Activated naive CD8-positive, alpha-beta T cell treated with anti-CD3 and anti-CD28 coated beads for 36 hours (primary cell): ENCODE data around the gene HARBI1. TPM values are rescaled to one million over a fixed set of nuclear protein-coding genes. Genes with fewer than 3 reads are reported as not detected.
"Not testable (repeated sequence)": the region's sequence is repeated elsewhere in the genome, so short reads cannot be mapped to it uniquely, and the experiment has no call there.

Experiments used
- DNase-seq: peaks from one replicate; pipeline ENCODE4 v3.0.0; 2021
- H3K27ac Mint-ChIP-seq: one replicate; pipeline ENCODE4 v1.8.0; 2022; ENCODE audit warnings: mild to moderate bottlenecking, moderate library complexity, mixed read lengths
- H3K27me3 Mint-ChIP-seq: one replicate; pipeline ENCODE4 v1.8.0; 2022; ENCODE audit warnings: mild to moderate bottlenecking, mixed read lengths
- H3K36me3 Mint-ChIP-seq: one replicate; pipeline ENCODE4 v1.8.0; 2021; ENCODE audit warnings: mild to moderate bottlenecking, mixed read lengths
- H3K4me1 Mint-ChIP-seq: one replicate; pipeline ENCODE4 v1.8.0; 2021; ENCODE audit warnings: mixed read lengths
- H3K4me3 Mint-ChIP-seq: one replicate; pipeline ENCODE4 v1.8.0; 2022; ENCODE audit warnings: mild to moderate bottlenecking, moderate library complexity, mixed read lengths
- H3K9me3 Mint-ChIP-seq: one replicate; pipeline ENCODE4 v1.8.0; 2022; ENCODE audit warnings: mixed read lengths
- total RNA-seq, 2 experiments: library from RNA; stranded (reverse); gene quantifications; one replicate each; pipeline ENCODE4 v1.2.3, GENCODE V29; 2021

The HARBI1 gene
- total RNA-seq, 2 experiments from 2014 or later: 2.6 to 4.5 TPM

DNA sequence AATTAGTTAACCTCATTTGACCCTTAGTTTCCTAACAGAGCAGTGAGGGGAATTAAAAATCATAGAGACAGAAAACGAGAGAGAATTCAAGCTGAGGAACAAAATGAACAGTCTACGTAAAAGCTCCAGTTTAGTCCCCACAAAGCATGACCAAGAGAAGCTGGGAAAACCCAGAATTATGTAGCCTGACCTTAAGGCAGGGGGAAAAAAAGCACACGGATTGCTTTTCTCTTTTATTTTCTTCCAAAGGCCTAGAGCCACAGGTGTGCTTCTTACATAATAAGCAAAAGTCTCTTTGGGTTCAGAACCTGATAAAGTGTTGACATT is 22.7 kb downstream of the HARBI1 start:
- H3K9me3 Mint-ChIP-seq: no peaks in the 10 kb centered on the region

GRCh38 chr11:46593550-46594373 is 23.3 kb downstream of the HARBI1 start, which contains the start of gene AMBRA1:
AMBRA1 (minus strand) TSS chr11:46594023; CDS start chr11:46548380, 45,643 bp downstream.
- Mint-ChIP-seq H3K4me1 (peaks cover 35% of the 10 kb centered on the region), H3K9me3 (no peaks in the 10 kb centered on the region), H3K4me3 (peak within 1 kb of the TSS; percentile 99), H3K36me3 (peaks cover 10% of the 10 kb centered on the region), H3K27ac (peak within 1 kb of the TSS; percentile 91), H3K27me3 (no peaks in the 10 kb centered on the region)
- peak; percentile 85 for DNase-seq

More for the DNA sequence above, 22.7 kb downstream of the HARBI1 start:
- no peak for DNase-seq
- peak overlapping the region; percentile 91 for H3K27ac Mint-ChIP-seq
- H3K4me1 Mint-ChIP-seq: peaks cover 29% of the 10 kb centered on the region
- H3K36me3 Mint-ChIP-seq: peaks cover 10% of the 10 kb centered on the region
- no peaks in the 10 kb centered on the region for H3K27me3 Mint-ChIP-seq
- H3K4me3 Mint-ChIP-seq: peak overlapping the region; percentile 99

DNA sequence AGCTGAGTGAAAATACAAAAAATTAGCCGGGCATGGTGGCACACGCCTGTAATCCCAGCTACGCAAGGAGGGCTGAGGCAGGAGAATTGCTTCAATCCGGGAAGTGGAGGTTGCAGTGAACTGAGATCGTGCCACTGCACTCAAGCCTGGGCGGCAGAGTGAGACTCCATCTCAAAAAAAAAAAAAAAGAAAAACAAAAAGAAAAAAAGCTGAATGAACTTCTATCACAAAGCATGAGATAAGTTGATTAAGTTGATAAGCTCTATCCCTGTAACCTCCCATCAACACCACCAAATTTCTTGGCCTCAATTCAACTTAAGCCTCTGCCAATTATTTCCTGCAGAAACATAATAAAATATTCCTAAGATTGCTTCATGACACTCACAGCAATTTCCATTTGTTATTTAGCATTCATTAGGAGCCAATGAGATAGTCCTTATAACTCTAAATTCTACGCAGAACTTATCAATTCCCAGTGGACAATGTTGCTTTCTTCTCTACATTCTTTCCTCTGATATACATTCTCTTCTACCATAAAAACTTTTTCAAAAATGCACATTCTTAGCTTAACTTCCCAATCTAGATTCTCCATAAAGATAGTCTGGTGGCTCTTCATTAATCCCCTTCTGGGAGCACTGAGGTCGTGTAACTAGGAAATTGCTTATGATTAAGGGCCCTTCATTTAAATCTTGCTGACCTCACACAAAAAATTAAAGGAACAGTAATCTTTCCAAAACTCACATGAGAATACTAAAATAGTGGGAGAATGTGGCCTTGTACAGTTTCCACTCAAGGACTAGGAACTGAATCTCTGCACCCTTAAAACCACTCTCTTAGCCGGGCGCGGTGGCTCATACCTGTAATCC is 26.1 kb downstream of the HARBI1 start:
- Mint-ChIP-seq H3K36me3 (peaks cover 12% of the 10 kb centered on the region), H3K9me3 (no peaks in the 10 kb centered on the region), H3K4me1 (peaks cover 43% of the 10 kb centered on the region), H3K27ac (no peak overlapping the region), H3K4me3 (peak overlapping the region; percentile 23), H3K27me3 (no peaks in the 10 kb centered on the region)
- DNase-seq: no peak

DNA sequence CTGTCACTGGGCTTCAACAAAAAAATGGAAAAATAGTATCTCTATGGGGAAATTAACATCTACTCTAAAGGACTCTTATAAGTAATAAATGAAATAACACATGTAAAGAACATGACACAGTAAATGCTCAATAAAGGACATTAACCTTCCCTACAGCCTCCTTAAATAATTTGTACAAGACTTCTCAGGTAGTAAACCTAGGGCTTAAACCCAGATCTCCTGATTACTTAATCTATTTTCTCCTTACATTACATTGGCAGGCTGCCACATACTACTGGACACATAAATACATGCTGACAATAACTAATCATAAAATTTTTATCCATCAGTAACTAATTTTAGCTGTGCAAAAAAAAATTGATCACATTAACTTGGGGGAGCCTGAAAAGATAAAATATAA is 28.1 kb downstream of the HARBI1 start:
- Mint-ChIP-seq H3K9me3 (no peaks in the 10 kb centered on the region), H3K4me1 (peaks cover 37% of the 10 kb centered on the region), H3K36me3 (peaks cover 15% of the 10 kb centered on the region), H3K27me3 (no peaks in the 10 kb centered on the region), H3K4me3 (no peak overlapping the region), H3K27ac (no peak overlapping the region)
- no peak for DNase-seq

DNA sequence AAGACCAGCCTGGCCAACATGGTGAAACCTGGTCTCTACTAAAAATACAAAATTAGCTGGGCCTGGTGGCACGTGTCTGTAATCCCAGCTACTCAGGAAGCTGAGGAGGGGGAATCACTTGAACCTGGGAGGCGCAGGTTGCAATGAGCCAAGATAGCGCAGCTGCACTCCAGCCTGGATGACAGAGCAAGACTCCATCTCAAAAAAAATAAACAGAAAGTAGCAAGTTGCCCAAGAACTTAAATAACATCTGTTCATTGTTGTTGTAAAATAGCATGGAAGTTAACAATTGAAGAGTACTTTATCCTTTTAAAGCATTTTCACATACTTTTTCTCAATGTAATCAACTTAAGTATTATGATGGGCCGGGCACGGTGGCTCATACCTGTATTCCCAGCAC is 28.9 kb downstream of the HARBI1 start:
- no peak overlapping the region for H3K27ac Mint-ChIP-seq
- no peak overlapping the region for H3K4me3 Mint-ChIP-seq
- H3K4me1 Mint-ChIP-seq: peaks cover 36% of the 10 kb centered on the region
- DNase-seq: no peak
- H3K36me3 Mint-ChIP-seq: peaks cover 15% of the 10 kb centered on the region
- no peaks in the 10 kb centered on the region for H3K9me3 Mint-ChIP-seq
- H3K27me3 Mint-ChIP-seq: no peaks in the 10 kb centered on the region

DNA sequence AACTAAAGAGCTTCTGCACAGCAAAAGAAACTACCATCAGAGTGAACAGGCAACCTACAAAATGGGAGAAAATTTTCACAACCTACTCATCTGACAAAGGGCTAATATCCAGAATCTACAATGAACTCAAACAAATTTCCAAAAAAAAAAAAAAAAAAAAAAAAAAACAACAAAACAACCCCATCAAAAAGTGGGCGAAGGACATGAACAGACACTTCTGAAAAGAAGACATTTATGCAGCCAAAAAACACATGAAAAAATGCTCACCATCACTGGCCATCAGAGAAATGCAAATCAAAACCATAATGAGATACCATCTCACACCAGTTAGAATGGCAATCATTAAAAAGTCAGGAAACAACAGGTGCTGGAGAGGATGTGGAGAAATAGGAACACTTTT is 33.5 kb downstream of the HARBI1 start:
- H3K27ac Mint-ChIP-seq: not testable (repeated sequence)

GRCh38 chr11:46582588-46582987 is 34.4 kb downstream of the HARBI1 start:
- H3K9me3 Mint-ChIP-seq: peaks cover 2% of the 10 kb centered on the region

More for the DNA sequence above, 33.5 kb downstream of the HARBI1 start:
- H3K9me3 Mint-ChIP-seq, H3K27me3 Mint-ChIP-seq, DNase-seq, H3K4me3 Mint-ChIP-seq: not testable (repeated sequence)
- Mint-ChIP-seq H3K36me3 (peaks cover 15% of the 10 kb centered on the region), H3K4me1 (peaks cover 19% of the 10 kb centered on the region)

GRCh38 chr11:46577058-46577457 is 40.0 kb downstream of the HARBI1 start:
- H3K4me3 Mint-ChIP-seq: no peak overlapping the region
- H3K9me3 Mint-ChIP-seq: peaks cover 3% of the 10 kb centered on the region
- DNase-seq: no peak
- no peak overlapping the region for H3K27ac Mint-ChIP-seq
- H3K27me3 Mint-ChIP-seq: no peaks in the 10 kb centered on the region
- H3K36me3 Mint-ChIP-seq: peaks cover 18% of the 10 kb centered on the region
- peaks cover 26% of the 10 kb centered on the region for H3K4me1 Mint-ChIP-seq

More at GRCh38 chr11:46582588-46582987, 34.4 kb downstream of the HARBI1 start:
- H3K36me3 Mint-ChIP-seq: peaks cover 13% of the 10 kb centered on the region
- DNase-seq: no peak
- H3K27ac Mint-ChIP-seq: no peak overlapping the region
- H3K27me3 Mint-ChIP-seq: no peaks in the 10 kb centered on the region
- no peak overlapping the region for H3K4me3 Mint-ChIP-seq
- peaks cover 15% of the 10 kb centered on the region for H3K4me1 Mint-ChIP-seq

GRCh38 chr11:46574656-46575055 is 42.4 kb downstream of the HARBI1 start:
- Mint-ChIP-seq H3K27ac (no peak overlapping the region), H3K4me3 (no peak overlapping the region), H3K9me3 (peaks cover 3% of the 10 kb centered on the region), H3K4me1 (peaks cover 26% of the 10 kb centered on the region), H3K27me3 (no peaks in the 10 kb centered on the region), H3K36me3 (peaks cover 16% of the 10 kb centered on the region)
- DNase-seq: no peak

DNA sequence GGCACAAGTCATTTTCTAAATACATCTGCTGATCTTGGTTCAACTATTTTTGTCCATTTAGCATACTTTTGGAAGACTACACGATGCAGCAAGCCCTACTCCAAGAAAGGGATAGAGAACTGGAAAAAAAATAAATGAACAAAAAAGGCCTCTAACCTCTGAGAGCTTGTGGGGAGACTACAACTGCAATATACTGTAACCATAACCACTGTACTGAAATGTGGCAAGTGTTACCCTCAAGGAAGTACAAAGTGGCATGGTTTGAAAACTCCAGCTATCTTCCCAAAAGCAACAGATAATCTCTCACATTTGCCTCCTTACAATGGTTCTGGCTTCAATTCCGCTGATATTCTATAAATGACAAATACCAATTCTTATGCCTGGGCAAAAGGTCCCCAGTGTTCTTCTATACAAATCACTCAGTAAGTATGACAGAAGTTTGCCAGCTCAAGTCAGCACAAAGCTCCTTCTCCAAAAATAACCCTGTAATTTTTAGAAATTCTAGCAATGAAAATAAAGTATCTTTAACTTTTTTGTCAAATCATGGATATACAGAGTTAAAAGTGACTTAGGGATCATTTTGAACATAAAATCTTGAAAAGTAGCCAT is 46.1 kb downstream of the HARBI1 start:
- Mint-ChIP-seq H3K9me3 (no peaks in the 10 kb centered on the region), H3K27me3 (no peaks in the 10 kb centered on the region), H3K4me3 (no peak overlapping the region), H3K27ac (no peak overlapping the region), H3K4me1 (peaks cover 22% of the 10 kb centered on the region), H3K36me3 (peaks cover 9% of the 10 kb centered on the region)
- no peak for DNase-seq

GRCh38 chr11:46565232-46565840 is 51.7 kb downstream of the HARBI1 start:
- Mint-ChIP-seq H3K27me3 (no peaks in the 10 kb centered on the region), H3K36me3 (no peaks in the 10 kb centered on the region), H3K4me3 (no peak overlapping the region), H3K27ac (no peak overlapping the region), H3K9me3 (no peaks in the 10 kb centered on the region), H3K4me1 (peaks cover 27% of the 10 kb centered on the region)
- DNase-seq: no peak

DNA sequence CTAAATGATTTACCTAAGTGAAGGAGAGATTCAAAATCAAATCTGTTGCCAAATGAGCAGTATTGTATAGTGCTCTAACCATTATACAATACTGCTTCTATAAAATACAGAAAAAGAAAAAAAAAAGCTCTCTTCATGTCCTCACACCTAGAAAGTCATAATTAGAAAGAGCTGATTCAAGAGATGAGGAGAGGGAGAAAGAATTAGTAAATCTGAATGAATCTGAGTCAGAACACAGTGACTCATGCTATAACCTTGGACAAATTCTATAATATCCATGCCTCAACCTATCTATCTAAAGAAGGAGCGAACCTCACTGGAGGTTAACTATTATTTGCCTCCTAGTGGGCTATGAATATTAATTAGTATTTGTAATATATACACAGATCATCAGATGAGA is 52.6 kb downstream of the HARBI1 start:
- peaks cover 34% of the 10 kb centered on the region for H3K4me1 Mint-ChIP-seq
- H3K36me3 Mint-ChIP-seq: no peaks in the 10 kb centered on the region
- H3K27ac Mint-ChIP-seq: no peak overlapping the region
- no peak for DNase-seq
- H3K9me3 Mint-ChIP-seq: no peaks in the 10 kb centered on the region
- H3K4me3 Mint-ChIP-seq: no peak overlapping the region
- H3K27me3 Mint-ChIP-seq: no peaks in the 10 kb centered on the region

- H3K4me3 Mint-ChIP-seq: no peak overlapping the region
- peaks cover 46% of the 10 kb centered on the region for H3K4me1 Mint-ChIP-seq
- no peak overlapping the region for H3K27ac Mint-ChIP-seq
- peaks cover 5% of the 10 kb centered on the region for H3K36me3 Mint-ChIP-seq
- DNase-seq: no peak
- no peaks in the 10 kb centered on the region for H3K9me3 Mint-ChIP-seq
- H3K27me3 Mint-ChIP-seq: no peaks in the 10 kb centered on the region
These were observed 54.5 kb downstream of the HARBI1 start for GRCh38 chr11:46562527-46562926.

- peak; percentile 16 for DNase-seq
- no peaks in the 10 kb centered on the region for H3K27me3 Mint-ChIP-seq
- H3K27ac Mint-ChIP-seq: peak overlapping the region; percentile 93
- H3K4me1 Mint-ChIP-seq: peaks cover 54% of the 10 kb centered on the region
- H3K9me3 Mint-ChIP-seq: no peaks in the 10 kb centered on the region
- peak overlapping the region; percentile 81 for H3K4me3 Mint-ChIP-seq
- H3K36me3 Mint-ChIP-seq: peaks cover 5% of the 10 kb centered on the region
These were observed 56.6 kb downstream of the HARBI1 start for GRCh38 chr11:46560300-46560991.
